Measurements from ENCODE around the gene LRRC15.

LRRC15 gene

DNA sequence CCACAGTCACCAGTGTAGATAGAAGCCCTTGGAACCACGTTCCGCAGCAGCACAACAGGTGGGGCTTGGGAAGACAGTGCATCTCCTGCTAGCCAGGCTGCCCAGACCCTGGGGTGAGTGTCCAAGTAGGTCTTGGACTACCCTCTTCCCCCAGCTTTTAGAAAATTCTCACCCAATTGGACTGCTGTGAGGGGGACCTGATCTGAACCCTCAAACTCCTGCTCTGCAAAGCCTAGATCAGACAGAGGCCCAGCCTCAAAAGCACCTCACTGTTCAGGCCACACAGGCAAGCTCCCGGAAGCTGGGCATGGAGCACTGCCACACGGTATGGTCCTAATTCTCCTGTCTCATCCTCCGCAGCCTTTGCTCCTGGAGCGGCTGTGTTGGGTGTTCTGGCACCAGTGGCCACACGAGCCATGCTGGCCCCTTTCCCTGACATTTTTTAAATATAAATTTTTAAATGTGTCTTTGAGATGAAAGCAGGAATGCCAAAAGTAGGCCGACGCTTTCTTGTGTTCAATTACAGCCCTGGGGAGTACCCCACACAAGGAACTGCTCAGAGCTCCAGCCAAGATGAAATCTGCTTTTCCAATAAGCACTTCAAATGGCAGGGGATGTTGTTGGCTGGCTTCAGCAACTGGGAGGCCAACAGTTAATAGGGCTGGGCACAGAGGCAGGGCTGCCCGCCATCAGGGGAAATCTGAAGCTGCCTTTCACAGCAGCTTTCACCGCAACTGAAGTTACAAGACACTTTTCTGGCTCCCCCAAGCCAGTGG is 59.3 kb downstream of the LRRC15 start:
- DNase-seq (ENCODE audit: insufficient read length, low spot score) (no peak), FAIRE-seq (no peak)
- TF ChIP-seq, protein P1, sequence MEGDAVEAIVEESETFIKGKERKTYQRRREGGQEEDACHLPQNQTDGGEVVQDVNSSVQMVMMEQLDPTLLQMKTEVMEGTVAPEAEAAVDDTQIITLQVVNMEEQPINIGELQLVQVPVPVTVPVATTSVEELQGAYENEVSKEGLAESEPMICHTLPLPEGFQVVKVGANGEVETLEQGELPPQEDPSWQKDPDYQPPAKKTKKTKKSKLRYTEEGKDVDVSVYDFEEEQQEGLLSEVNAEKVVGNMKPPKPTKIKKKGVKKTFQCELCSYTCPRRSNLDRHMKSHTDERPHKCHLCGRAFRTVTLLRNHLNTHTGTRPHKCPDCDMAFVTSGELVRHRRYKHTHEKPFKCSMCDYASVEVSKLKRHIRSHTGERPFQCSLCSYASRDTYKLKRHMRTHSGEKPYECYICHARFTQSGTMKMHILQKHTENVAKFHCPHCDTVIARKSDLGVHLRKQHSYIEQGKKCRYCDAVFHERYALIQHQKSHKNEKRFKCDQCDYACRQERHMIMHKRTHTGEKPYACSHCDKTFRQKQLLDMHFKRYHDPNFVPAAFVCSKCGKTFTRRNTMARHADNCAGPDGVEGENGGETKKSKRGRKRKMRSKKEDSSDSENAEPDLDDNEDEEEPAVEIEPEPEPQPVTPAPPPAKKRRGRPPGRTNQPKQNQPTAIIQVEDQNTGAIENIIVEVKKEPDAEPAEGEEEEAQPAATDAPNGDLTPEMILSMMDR (IDR thresholded peaks at IDR 0.05; ENCODE audit: insufficient read depth, missing control alignments): no peak

DNA sequence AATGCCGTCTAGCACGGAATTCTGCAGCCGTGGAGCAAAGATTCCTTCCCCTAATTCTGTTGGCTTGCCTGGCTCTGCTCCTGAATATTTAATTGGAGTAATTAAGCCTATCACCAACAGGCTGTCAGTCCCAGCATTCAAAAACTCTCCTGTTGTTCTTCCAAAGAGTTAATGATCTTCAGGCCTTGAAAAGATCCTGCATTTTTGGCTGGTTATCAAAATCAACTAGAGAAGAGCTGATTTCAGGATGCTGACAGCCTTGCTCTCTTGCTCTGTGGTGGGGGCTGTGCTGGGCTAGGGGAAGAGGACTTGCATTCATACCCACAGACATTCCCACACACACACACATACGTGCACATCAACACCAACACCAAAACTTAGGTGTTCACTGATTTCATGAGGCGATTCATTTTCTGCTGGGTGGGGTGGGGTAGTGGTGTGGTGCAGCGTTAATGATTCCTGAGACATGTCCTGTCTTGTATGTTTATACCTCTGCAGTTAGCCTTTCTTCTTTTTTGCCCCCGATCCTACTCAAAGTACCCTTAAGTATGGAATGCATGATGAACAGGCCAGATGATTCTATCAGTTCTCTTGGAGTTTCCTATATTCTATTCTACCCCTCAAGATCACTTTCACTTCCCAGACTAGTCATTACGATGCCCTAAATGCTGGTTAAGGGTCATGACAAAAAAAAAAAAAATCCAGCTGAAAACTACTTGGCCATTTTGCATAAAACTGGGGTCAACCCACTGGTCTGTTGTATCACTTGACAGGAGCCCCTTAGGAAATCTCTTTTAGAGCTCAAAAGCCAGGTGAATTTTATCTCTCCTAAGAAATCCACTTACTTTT is 60.7 kb downstream of the LRRC15 start:
- TF ChIP-seq, protein P1 (IDR thresholded peaks at IDR 0.05; ENCODE audit: insufficient read depth, missing control alignments): no peak
- no peak for DNase-seq (ENCODE audit: insufficient read length, low spot score)
- FAIRE-seq: no peak

DNA sequence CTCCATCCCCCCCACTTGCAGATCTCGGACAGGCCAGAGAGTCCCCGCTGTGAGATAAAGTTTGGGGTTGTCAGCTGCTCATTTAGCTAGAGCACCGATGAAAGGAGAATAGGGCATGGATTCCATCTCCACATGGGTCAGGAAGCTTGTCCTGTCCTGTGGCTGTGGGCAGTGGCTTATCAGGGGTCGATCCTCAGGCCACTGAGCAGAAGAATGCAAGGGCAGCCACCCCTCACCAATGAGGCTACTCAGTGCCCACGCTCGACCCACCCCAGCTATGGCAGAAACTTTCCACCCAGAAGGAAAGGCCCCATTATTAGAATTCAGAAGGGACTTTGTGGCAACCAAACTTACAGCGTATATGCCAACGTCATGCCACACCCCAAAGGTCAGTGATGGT is 61.7 kb downstream of the LRRC15 start:
- no peak for FAIRE-seq
- TF ChIP-seq, protein P1 (IDR thresholded peaks at IDR 0.05; ENCODE audit: insufficient read depth, missing control alignments): no peak
- no peak for DNase-seq (ENCODE audit: insufficient read length, low spot score)

DNA sequence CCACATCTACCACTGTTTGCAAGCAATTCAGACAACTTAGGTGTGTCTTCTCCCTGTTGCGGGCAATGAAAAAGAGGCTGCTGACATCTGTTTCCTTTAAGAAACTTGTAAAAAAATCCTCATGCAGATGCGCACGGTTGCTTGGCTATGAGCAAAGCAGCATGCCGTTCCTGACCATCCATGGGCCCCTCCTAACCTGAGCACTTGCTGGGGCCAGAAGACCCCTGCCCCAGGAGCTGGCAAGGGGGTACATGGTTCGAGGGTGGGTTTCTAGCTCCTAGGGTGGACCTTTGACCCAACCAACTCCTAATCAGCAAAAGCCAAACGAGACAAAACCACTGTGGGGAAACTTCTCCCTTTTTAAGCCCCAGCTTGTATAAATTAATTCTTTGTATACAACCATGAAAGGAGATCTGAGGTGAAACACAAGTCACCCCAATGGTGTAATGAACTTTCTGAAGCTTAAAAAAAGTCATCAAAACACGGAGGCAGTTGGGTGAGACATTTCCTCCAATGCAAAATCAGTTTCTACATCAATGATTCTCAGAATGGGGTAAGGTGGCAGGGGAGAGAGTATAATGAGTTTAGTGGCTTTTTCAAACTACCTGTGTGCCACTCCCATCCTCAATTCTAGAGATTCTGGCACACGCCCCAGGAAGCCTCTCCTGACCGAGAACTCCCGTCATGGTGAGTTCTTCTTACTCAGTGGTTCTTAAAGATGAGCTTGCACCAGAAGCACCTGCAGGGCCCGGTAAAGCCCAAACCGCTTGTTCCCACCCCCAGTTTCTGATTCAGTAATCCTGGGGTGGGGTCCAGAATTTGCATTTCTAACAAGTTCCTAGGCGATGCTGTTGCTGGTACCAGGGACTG is 62.5 kb downstream of the LRRC15 start:
- DNase-seq (ENCODE audit: insufficient read length, low spot score) (no peak), FAIRE-seq (no peak)
- TF ChIP-seq, protein P1 (IDR thresholded peaks at IDR 0.05; ENCODE audit: insufficient read depth, missing control alignments): no peak

DNA sequence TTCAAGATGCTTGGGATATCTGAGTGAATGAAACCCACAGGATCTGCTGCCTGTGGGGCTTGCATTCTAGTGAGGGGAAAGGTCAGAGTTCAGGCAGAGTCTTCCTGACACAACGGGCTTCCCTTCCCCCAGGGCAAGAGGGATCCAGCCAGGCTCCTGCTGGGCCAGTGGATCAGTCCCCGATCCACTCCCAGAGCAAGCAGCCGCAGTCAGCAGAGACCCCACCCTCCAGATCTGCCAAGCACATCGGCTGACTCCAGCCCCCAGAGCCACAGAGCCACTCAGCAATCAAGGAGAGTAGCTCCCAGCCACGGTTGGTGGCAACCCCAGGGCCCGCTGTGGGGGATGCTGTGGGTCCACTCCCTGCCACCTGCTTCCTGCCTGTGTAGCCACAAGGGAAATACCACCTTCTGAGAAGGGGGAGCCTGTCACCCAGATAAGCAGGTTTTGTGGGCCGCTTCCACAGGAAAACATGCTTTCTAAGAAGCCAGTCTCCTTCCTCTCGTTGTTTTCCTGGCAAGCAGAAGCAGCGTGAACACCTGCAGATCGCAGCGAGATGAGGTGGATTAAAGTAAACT is 63.3 kb downstream of the LRRC15 start:
- TF ChIP-seq, protein P1 (IDR thresholded peaks at IDR 0.05; ENCODE audit: insufficient read depth, missing control alignments): no peak
- FAIRE-seq: no peak
- DNase-seq (ENCODE audit: insufficient read length, low spot score): no peak

DNA sequence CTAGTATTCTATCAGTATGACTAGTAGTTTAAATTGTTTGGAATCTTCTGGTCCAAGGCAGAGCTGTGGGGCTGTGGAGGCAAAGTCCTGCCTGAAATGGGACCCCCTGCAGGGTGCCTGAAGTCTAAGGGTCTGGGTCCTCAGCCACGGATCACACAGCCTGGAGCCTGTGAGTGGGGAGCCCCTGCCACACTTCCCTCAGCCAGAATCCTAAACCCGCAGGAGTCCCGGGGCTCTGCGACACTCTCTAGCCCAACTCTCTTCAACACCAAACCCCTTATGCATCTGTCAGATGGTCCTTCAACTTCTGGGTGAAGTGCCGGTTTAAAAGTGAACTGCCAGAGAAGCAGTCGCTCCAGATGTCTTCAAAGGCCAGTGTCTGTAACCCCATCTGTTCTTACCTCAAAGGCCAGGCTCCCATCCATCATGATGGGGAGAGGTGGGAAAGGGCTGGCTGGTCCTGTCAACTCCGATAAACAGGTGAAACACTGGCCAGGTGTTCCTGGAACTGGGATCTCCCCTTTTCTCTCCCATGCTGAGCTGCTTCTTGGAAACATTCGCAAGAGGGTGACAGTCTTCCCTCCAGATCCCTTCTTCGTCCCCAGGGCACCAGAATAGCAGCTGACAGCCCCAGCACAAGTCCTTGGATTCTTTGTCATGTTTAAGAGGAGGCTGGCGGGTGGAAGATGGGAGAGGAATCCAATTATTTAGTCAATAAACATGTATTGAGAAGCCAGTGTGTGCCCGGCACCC is 64.0 kb downstream of the LRRC15 start:
- no peak for DNase-seq (ENCODE audit: insufficient read length, low spot score)
- FAIRE-seq: no peak
- TF ChIP-seq, protein P1 (IDR thresholded peaks at IDR 0.05; ENCODE audit: insufficient read depth, missing control alignments): no peak

Data from D721Med (cell line).